ENCODE measurements around the gene KAT8. TPM values are rescaled to one million over a fixed set of nuclear protein-coding genes. Genes with fewer than 3 reads are reported as not detected.

The KAT8 gene
- total RNA-seq, 4 donors from 2014 or later, result 90.0 to 121 (median 113) TPM

DNA sequence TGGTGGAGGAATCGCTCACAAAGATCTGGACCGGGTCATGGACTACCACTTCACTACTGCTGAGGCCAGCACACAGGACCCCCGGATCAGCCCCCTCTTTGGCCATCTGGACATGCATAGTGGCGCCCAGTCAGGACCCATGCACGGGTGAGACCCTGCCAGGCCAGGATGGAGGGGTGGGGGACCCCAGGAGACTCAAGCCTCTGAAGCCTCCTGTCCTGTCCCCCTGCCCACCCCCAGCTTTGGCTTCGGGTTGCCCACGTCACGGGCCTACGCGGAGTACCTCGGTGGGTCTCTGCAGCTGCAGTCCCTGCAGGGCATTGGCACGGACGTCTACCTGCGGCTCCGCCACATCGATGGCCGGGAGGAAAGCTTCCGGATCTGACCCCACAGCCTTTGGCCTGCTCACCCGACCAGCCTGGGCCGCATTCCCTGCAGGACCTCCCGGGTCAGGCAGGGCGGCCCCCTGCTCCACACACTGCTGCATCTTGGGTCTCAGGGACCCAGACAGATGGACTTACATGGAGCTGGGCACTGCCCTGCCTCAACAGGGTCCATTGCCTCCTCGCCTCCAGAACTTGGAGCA lies 5.5 kb upstream of the KAT8 start:
- no peak overlapping the region for H3K27ac ChIP-seq
- 90 to 95% methylated on average over 18 to 19 of the region's 23 CpGs for WGBS, 2 donors
- intact Hi-C loops (cut with DNase I), result no loop called here
- H3K36me3 ChIP-seq, result peaks cover 17 to 23% of the 10 kb centered on the region in 2 donors
- no peaks in the 10 kb centered on the region for H3K9me3 ChIP-seq
- DNase-seq, result no peak
- H3K4me3 ChIP-seq (replicated peaks in 1 of 3), result no peak overlapping the region
- H3K27me3 ChIP-seq, result no peaks in the 10 kb centered on the region
- TF ChIP-seq, protein P1, sequence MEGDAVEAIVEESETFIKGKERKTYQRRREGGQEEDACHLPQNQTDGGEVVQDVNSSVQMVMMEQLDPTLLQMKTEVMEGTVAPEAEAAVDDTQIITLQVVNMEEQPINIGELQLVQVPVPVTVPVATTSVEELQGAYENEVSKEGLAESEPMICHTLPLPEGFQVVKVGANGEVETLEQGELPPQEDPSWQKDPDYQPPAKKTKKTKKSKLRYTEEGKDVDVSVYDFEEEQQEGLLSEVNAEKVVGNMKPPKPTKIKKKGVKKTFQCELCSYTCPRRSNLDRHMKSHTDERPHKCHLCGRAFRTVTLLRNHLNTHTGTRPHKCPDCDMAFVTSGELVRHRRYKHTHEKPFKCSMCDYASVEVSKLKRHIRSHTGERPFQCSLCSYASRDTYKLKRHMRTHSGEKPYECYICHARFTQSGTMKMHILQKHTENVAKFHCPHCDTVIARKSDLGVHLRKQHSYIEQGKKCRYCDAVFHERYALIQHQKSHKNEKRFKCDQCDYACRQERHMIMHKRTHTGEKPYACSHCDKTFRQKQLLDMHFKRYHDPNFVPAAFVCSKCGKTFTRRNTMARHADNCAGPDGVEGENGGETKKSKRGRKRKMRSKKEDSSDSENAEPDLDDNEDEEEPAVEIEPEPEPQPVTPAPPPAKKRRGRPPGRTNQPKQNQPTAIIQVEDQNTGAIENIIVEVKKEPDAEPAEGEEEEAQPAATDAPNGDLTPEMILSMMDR (IDR thresholded peaks at IDR 0.05), result no peak
- no peak for TF ChIP-seq POLR2A (IDR thresholded peaks at IDR 0.05)
- H3K4me1 ChIP-seq, result peaks cover 13 to 14% of the 10 kb centered on the region in 2 donors

DNA sequence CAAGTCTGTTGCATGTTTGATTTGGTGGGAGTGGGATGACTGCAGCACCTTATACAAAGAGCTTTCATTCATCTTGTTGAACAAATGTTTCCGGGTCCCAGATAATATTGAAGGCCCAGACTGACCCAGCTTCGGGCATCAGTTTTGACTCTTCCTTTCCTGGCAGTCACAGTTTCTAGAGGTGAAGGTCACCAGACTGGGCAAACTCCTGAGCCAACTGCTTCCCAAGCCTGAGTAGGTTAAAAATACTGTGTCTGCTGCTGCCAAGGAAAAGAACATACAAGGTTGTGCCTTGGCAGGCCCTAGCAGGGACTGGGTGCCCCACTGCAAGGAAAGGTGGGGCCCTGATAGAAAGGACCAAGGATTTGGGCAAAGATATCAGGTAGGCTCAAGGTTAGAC lies 4.8 kb upstream of the KAT8 start:
- TF ChIP-seq, protein P1 (IDR thresholded peaks at IDR 0.05), result no peak
- no peak for TF ChIP-seq POLR2A (IDR thresholded peaks at IDR 0.05)
- intact Hi-C loops (cut with DNase I), result no loop called here

DNA sequence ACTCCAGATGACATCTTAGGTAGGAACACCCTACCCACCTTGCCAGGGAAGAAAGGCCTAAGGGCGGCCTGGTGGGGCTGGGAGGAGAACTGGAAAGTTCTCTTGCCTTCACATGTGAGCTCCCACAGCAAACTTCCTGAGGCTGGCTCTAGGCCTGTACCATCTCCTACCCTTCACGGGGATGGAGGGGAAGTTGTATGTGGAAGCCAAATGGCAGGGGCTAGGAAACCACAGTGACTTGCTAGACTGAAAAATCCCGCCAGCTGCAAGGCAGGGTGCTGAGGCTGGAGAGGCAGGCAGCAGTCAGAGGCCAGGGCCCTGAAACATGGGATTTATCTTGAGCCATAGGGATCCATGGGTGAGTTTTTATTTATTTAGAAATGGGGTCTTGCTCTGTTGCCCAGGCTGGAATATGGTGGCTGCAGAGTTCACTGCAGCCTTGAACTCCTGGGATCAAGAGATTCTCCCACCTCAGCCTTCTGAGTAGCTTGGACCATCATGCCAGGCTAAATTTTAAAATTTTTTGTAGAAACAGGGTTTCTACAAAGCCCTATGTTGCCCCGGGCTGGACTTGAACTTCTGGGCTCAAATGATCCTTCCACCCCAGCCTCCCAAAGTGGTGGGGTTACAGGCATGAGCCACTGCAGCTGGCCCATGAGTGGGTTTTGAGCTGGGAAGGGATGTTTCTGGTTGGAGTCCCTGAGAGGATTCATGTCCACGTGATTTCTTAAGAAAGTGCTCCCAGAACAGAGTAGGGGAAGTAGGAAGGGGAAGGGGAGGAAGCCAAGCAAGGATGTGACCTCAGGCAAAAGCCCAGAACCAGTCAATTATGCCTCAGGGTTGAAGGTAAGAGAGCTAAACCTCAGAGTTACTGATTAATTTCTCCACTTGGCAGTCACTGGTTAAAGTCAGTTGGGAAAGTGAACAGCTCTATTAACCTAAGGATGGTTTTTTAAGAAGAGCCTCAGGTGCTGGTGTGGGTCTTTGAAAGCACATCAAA lies 4.0 kb upstream of the KAT8 start:
- intact Hi-C loops (cut with DNase I), result no loop called here
- TF ChIP-seq, protein P1 (IDR thresholded peaks at IDR 0.05), result no peak
- TF ChIP-seq POLR2A (IDR thresholded peaks at IDR 0.05), result no peak
- no peak overlapping the region for H3K4me3 ChIP-seq (replicated peaks in 1 of 3)
- WGBS, 2 donors, result 79% methylated on average over 3 to 5 of the region's 5 CpGs
- H3K27me3 ChIP-seq, result no peaks in the 10 kb centered on the region
- peaks cover 17 to 23% of the 10 kb centered on the region in 2 donors for H3K36me3 ChIP-seq
- DNase-seq, result no peak
- peak overlapping the region in 1 of 3 donors; percentile 30 for H3K27ac ChIP-seq
- H3K9me3 ChIP-seq, result no peaks in the 10 kb centered on the region
- peaks cover 11 to 17% of the 10 kb centered on the region in 2 donors for H3K4me1 ChIP-seq

More for the DNA sequence above, 4.8 kb upstream of the KAT8 start:
- Histone ChIP-seq H3K4me3 (replicated peaks in 1 of 3) (no peak overlapping the region), H3K9me3 (no peaks in the 10 kb centered on the region), H3K27me3 (no peaks in the 10 kb centered on the region), H3K36me3 (peaks cover 17 to 23% of the 10 kb centered on the region in 2 donors), H3K27ac (peak overlapping the region in 1 of 3 donors; percentile 30), H3K4me1 (peaks cover 13 to 15% of the 10 kb centered on the region in 2 donors)
- WGBS, 2 donors, result 82 to 96% methylated on average over 2 of the region's 2 CpGs
- no peak for DNase-seq

DNA sequence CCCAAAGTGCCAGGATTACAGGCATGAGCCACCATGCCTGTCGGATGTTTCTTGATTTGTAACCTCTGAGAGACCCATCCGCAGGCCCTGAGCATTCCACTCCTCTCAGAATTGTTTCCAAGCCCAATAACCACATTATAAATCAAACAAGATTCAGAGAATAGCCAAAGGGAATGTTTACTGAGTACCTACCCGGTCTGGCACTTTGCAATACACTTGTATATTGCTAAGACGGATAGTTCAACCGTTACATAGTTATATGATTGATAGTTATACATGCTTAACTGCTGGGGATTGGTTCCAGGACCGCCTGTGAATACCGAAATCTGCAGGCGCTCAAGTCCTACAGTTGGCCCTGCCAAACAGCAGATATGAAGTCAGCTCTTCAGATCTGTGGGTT lies 3.0 kb upstream of the KAT8 start:
- 89 to 96% methylated on average over 8 of the region's 8 CpGs for WGBS, 2 donors
- no peak for DNase-seq
- intact Hi-C loops (cut with DNase I), result no loop called here
- H3K4me1 ChIP-seq, result peaks cover 13 to 19% of the 10 kb centered on the region in 2 donors
- H3K4me3 ChIP-seq (replicated peaks in 1 of 3), result no peak overlapping the region
- no peaks in the 10 kb centered on the region for H3K27me3 ChIP-seq
- H3K9me3 ChIP-seq, result no peaks in the 10 kb centered on the region
- TF ChIP-seq POLR2A (IDR thresholded peaks at IDR 0.05), result no peak
- TF ChIP-seq, protein P1 (IDR thresholded peaks at IDR 0.05), result no peak
- H3K36me3 ChIP-seq, result peaks cover 17 to 28% of the 10 kb centered on the region in 2 donors
- no peak overlapping the region for H3K27ac ChIP-seq
